IMR-90 (cell line): ENCODE measurements around the gene NUAK1.

Experiments used
- POLR2A ChIP-seq: IDR thresholded peaks from 2 replicates; pipeline ENCODE4 v1.6.1; 2012; ENCODE audit warnings: mild to moderate bottlenecking, low read depth, low read length
- TF ChIP-seq, protein P1 (sequence below): conservative IDR thresholded peaks from 2 replicates; pipeline ENCODE4 v1.5.1; 2012; ENCODE audit warnings: mild to moderate bottlenecking, low read depth, low read length, improper control_type of control experiment

- no peak for TF ChIP-seq POLR2A
- TF ChIP-seq, protein P1, sequence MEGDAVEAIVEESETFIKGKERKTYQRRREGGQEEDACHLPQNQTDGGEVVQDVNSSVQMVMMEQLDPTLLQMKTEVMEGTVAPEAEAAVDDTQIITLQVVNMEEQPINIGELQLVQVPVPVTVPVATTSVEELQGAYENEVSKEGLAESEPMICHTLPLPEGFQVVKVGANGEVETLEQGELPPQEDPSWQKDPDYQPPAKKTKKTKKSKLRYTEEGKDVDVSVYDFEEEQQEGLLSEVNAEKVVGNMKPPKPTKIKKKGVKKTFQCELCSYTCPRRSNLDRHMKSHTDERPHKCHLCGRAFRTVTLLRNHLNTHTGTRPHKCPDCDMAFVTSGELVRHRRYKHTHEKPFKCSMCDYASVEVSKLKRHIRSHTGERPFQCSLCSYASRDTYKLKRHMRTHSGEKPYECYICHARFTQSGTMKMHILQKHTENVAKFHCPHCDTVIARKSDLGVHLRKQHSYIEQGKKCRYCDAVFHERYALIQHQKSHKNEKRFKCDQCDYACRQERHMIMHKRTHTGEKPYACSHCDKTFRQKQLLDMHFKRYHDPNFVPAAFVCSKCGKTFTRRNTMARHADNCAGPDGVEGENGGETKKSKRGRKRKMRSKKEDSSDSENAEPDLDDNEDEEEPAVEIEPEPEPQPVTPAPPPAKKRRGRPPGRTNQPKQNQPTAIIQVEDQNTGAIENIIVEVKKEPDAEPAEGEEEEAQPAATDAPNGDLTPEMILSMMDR = no peak
Observed at GRCh38 chr12:106048016-106048415, 90.7 kb downstream of the NUAK1 start.
